Measurements from ENCODE around the gene ZFX.

ZFX gene

GRCh38 chrX:24243188-24243587, 93.7 kb downstream of the ZFX start:
- DNase-seq: no peak

GRCh38 chrX:24243692-24244091, 94.2 kb downstream of the ZFX start:
- DNase-seq: no peak

- DNase-seq: no peak
These were observed 95.7 kb downstream of the ZFX start for GRCh38 chrX:24245202-24245601.

GRCh38 chrX:24248042-24248441, 98.5 kb downstream of the ZFX start:
- DNase-seq: no peak

- DNase-seq: no peak
These were observed 103.5 kb downstream of the ZFX start for GRCh38 chrX:24253030-24253429.

- DNase-seq: no peak
These were observed 103.9 kb downstream of the ZFX start for GRCh38 chrX:24253469-24253868.

GRCh38 chrX:24257011-24257410, 107.5 kb downstream of the ZFX start:
- no peak for DNase-seq

GRCh38 chrX:24259544-24260240, 110.2 kb downstream of the ZFX start:
- DNase-seq: no peak

GRCh38 chrX:24260842-24261550, 111.5 kb downstream of the ZFX start:
- no peak for DNase-seq

GRCh38 chrX:24262309-24262708, 112.8 kb downstream of the ZFX start:
- DNase-seq: no peak

- DNase-seq: no peak
These were observed 114.9 kb downstream of the ZFX start for GRCh38 chrX:24264383-24264782.

Data from DMS79 (cell line).